Aorta (tissue), 5 donors: ENCODE results near the gene SYNGR3. TPM values are rescaled to one million over a fixed set of nuclear protein-coding genes. Genes with fewer than 3 reads are reported as not detected.

ENCODE experiments used
- ATAC-seq: fragments of 200-7000 bp; cut with Tn5 transposase; one replicate; pipeline ENCODE4 v1.9.1; 2022; ENCODE audit warnings: moderate library complexity; ENCODE audit not compliant: low FRiP score
- DNase-seq, 2 donors: peaks; one replicate each; pipeline ENCODE4 v3.0.0-alpha.2; 2020
- H3K27ac ChIP-seq, 2 donors: one replicate each; pipeline ENCODE4 v1.5.1; 2013; ENCODE audit warnings: low read length in 2 of 2, mild to moderate bottlenecking in 2 of 2, moderate library complexity in 2 of 2, control low read depth in 1 of 2, inconsistent platforms in 1 of 2, low read depth in 1 of 2
- H3K27me3 ChIP-seq, 2 donors: one replicate each; pipeline ENCODE4 v1.6.1; 2013; ENCODE audit warnings: control low read depth in 1 of 2, low read length in 1 of 2, mild to moderate bottlenecking in 1 of 2, moderate library complexity in 1 of 2; ENCODE audit not compliant: insufficient read depth in 2 of 2, control insufficient read depth in 1 of 2
- H3K36me3 ChIP-seq, 2 donors: one replicate each; pipeline ENCODE4 v1.6.1; 2013; ENCODE audit warnings: control low read depth in 1 of 2, low read length in 1 of 2, mild to moderate bottlenecking in 1 of 2; ENCODE audit not compliant: insufficient read depth in 2 of 2, control insufficient read depth in 1 of 2
- H3K4me1 ChIP-seq, 2 donors: one replicate each; pipeline ENCODE4 v1.6.1; 2013; ENCODE audit warnings: low read length in 2 of 2, control low read depth in 1 of 2, mild to moderate bottlenecking in 1 of 2, moderate library complexity in 1 of 2; ENCODE audit not compliant: insufficient read depth in 2 of 2, control insufficient read depth in 1 of 2
- H3K4me3 ChIP-seq, 2 donors: one replicate each; pipeline ENCODE4 v1.5.1; 2013; ENCODE audit warnings: low read length in 2 of 2, control low read depth in 1 of 2, mild to moderate bottlenecking in 1 of 2
- H3K9me3 ChIP-seq: one replicate; pipeline ENCODE4 v1.6.1; 2013; ENCODE audit warnings: mild to moderate bottlenecking, low read length; ENCODE audit not compliant: control insufficient read depth
- WGBS, 2 donors: extraction: QIAGEN DNeasy Blood & Tissue Kit; methylation state at CpG; one replicate each; pipeline ENCODE4 v1.1.7; 2013; 5-methylcytosine and 5-hydroxymethylcytosine counted together
- intact Hi-C, 2 donors: fragments of 100-400 bp; cut with DNase I; formaldehyde crosslinking; loops; one replicate each; pipeline versions ENCODE4 v1.14.2 to v1.15.0; 2022
- polyA plus RNA-seq, 2 donors: library from polyadenylated mRNA; stranded (reverse); fragments of 200-250 nt; gene quantifications; one replicate each; pipeline ENCODE4 v1.2.3, GENCODE V29; 2013
- total RNA-seq, 2 donors: library from RNA; stranded (reverse); fragmentation: NEBNext Ultra II Directional; extraction: Animal tissue kit (Norgen Biotek cat#: 25700); gene quantifications; one replicate each; pipeline ENCODE4 v1.2.1, GENCODE V29; 2021
- donor health status: healthy with polysubstance abuse.
- donor health status: Bipolar disorder and iron deficiency.
- donor health status: DM: no; HTN: no; CAD: no.
- donor health status: DM: no; HTN: no; CAD: no.
- donor health status: DM: yes; HTN: yes; CAD: no.

SYNGR3 gene
- total and polyA plus RNA-seq, 4 donors = 0.26 to 0.57 (median 0.36) TPM; not detected in 1

DNA sequence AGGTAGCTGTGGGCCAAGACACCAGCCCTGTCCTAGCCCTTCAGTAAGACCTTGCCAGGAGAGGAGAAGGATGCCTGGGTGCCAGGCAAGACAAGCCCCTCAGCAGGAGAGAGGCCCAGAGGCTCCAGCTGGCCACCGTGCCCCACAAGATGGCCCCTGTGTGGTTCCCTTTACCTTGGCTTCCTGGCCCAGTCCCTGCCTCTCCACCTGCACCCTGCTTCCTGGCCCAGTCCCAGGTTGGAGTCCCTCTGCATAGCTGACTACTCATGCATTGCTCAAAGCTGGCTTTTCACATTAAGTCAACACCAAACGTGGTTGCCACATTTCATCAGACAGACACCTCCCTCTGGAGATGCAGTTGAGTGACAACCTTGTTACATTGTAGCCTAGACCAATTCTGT is 4.0 kb downstream of the SYNGR3 start:
- H3K36me3 ChIP-seq = peaks cover 0 to 2% of the 10 kb centered on the region in 2 donors
- intact Hi-C loops = no loop called here
- H3K4me3 ChIP-seq = no peak overlapping the region
- no peaks in the 10 kb centered on the region for H3K4me1 ChIP-seq
- no peaks in the 10 kb centered on the region for H3K9me3 ChIP-seq
- no peaks in the 10 kb centered on the region for H3K27me3 ChIP-seq
- DNase-seq = no peak
- 51 to 52% methylated on average over 2 of the region's 2 CpGs for WGBS, 2 donors
- no peak overlapping the region for H3K27ac ChIP-seq
- ATAC-seq = no peak

DNA sequence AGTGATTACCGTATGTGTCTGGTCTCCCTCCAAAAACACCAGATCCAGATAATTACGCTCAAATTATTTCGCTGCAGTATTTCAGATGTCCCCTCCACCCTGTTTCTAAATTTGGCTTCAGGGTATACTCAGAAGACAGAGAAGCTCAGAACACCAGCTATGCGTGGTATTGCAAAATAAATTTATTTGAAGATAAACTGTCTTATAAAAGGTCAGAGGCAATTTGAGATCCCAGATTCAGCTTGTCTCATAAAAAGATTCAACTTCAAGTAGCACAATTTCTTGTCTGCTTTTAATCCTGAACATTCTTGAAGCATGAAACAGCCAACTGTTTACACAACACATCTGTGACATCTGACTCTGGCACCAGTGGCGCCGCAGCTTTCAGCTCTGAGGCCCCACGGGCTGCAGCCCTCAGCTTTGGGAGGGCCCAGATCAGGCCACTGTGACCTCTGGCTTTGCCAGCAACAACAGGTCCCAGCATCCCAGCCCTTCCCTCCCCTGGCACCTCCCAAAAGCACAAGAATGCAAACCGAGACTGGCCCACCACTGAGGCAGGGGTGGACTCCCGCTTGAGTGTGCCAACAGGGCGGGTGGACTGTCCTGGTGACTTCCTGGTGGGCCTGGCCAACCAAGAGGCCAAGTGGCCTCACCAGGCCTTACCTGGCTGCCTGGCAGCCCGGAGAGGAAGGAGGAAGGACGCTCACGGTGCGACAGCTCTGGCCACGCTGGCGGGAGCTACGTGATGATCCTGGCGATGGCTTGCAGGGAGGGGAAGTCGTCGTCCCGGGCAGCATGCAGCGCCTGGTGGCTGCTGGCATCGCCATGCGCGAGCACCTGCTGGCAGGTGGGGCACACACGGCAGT is 8.0 kb downstream of the SYNGR3 start:
- Histone ChIP-seq H3K4me3 (no peak overlapping the region), H3K9me3 (no peaks in the 10 kb centered on the region), H3K36me3 (peaks cover 0 to 17% of the 10 kb centered on the region in 2 donors), H3K4me1 (no peaks in the 10 kb centered on the region), H3K27me3 (no peaks in the 10 kb centered on the region), H3K27ac (no peak overlapping the region)
- 85 to 87% methylated on average over 23 to 26 of the region's 26 CpGs for WGBS, 2 donors
- no peak for DNase-seq
- no peak for ATAC-seq
- intact Hi-C loops = no loop called here

DNA sequence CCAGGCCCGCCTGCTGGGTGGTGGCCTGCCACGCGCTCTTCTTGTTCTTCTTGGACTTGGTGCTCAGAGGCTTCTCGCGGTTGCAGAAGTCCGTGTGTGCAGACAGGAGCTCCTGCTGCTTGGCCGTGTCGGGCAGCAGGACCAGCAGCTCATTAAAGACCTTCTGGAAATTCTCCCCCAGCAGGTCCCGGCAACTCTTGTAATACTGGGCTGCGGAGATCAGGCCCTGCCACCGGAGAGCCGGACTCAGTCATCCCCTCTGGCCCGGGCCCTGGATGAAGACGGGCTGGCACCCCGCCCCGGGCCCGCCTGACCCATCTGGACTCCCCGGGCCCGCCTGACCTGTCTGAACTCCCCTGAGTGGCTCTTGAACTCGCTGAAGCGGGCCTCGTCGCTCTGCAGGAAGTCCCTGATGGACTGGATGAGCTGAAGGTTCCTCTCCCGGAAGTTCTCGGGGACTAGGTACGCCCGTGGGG is 8.6 kb downstream of the SYNGR3 start:
- Histone ChIP-seq H3K4me3 (no peak overlapping the region), H3K27ac (no peak overlapping the region), H3K4me1 (no peaks in the 10 kb centered on the region), H3K9me3 (no peaks in the 10 kb centered on the region), H3K36me3 (peaks cover 0 to 17% of the 10 kb centered on the region in 2 donors), H3K27me3 (no peaks in the 10 kb centered on the region)
- WGBS, 2 donors = 93 to 94% methylated on average over 26 to 27 of the region's 27 CpGs
- DNase-seq = no peak
- no peak for ATAC-seq
- intact Hi-C loops = no loop called here

DNA sequence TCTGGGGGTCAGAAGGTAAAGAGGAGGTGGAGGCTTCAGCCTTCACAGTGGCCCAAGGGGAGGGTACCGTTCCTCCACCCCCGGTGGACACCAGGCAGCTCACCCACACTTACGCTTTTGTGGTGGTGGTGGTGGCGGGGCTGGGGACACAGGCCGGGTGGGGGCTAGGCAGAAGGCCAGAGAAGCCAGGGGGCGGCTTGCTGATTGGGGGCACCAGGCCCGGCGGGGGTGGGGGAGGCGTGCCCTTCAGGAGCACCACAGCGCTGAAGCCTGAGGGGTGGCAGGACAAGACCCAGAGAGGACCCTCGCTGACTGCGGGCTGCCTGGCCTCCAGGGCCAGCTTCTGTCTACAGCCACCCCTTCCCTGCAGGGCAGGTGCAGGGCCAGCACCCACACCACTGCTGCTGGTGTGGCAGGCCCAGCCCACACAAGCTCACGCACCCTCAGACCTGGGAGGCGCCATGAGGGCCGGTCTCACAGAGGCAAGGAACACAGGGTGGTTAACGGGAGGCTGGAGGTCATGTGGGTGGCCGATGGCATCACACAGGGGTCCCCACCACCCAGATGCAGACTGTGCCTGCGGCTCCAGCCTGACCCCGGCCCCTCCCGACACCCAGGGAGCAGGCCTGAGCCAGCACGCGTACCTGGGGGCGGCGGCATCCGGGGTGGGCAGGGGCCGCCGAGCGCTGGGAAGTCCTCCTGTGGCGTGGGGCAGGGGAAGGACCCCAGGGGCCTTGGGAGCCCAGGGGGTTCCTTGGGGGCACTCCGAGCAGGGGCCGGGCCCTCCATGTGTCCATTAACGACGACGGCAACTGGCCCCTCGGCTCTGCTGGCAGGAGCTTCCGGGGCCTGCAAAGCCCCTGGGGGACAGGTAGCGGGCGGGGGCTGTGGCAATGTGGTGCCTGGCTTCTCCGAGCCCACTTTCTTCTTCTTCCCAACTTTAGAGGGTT is 9.4 kb downstream of the SYNGR3 start:
- H3K9me3 ChIP-seq = no peaks in the 10 kb centered on the region
- 92 to 93% methylated on average over 35 to 39 of the region's 39 CpGs for WGBS, 2 donors
- no peak for ATAC-seq
- intact Hi-C loops = no loop called here
- H3K27me3 ChIP-seq = no peaks in the 10 kb centered on the region
- H3K36me3 ChIP-seq = peaks cover 0 to 17% of the 10 kb centered on the region in 2 donors
- no peak overlapping the region for H3K27ac ChIP-seq
- no peaks in the 10 kb centered on the region for H3K4me1 ChIP-seq
- DNase-seq = no peak
- H3K4me3 ChIP-seq = no peak overlapping the region

DNA sequence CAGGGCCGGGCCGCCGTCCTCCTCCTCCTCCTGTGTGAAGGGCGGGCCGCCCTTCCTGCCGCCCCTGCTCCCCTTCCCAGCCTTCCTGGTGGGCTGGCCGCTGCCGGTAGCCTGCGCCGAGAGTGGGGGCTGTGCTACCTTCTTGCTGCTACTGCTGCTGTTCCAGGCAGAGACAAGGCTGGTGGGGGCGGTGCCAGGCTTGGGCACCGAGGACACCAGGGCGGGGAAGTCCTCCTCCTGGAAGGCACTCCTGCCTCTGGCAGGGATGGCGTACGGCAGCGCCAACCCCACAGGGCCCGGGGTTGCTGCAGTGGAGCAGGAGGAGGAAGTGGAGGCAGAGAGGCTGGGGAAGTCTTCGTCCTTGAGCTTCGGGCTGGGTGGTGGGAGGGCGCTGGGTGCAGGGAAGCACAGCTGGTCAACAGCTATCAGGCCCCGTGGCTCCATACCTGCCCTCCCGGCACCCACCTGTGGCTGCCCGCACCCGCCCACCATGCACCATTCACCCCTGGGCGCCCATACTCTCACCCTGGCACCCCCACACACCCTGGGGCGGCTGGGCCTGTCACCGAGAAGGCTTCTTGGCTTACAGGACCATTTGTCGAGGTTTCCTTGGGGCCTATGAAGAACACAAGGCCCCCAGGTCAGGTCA is 10.2 kb downstream of the SYNGR3 start:
- DNase-seq (no peak), ATAC-seq (no peak)
- intact Hi-C loops = no loop called here
- Histone ChIP-seq H3K36me3 (peaks cover 0 to 17% of the 10 kb centered on the region in 2 donors), H3K27ac (no peak overlapping the region), H3K27me3 (no peaks in the 10 kb centered on the region), H3K9me3 (no peaks in the 10 kb centered on the region), H3K4me3 (no peak overlapping the region), H3K4me1 (no peaks in the 10 kb centered on the region)
- WGBS, 2 donors = 88 to 90% methylated on average over 27 to 28 of the region's 28 CpGs

DNA sequence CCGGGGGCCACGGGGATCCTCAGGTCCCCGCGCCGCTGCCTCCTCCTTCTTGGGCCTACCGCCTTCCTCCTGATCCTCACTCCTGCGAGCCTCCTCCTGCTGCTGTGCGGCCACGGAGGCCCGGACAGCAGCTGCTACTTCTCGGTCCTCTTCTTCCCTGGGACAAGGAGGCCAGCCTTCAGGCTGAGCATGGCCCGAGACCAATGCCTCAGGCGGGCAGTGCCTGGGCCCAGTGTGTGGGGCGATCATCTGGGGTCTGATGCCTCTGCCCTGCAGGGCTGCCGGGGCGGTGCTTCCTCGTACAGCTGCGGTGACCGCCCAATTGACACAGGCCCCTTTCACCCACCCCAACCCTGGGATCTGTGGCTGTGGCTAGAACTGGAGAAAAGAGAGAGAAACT is 11.3 kb downstream of the SYNGR3 start:
- WGBS, 2 donors = 93 to 94% methylated on average over 19 of the region's 19 CpGs
- no peak for DNase-seq
- H3K4me3 ChIP-seq = no peak overlapping the region
- no peak overlapping the region for H3K27ac ChIP-seq
- no peaks in the 10 kb centered on the region for H3K9me3 ChIP-seq
- intact Hi-C loops = no loop called here
- ATAC-seq = no peak
- H3K36me3 ChIP-seq = peaks cover 0 to 17% of the 10 kb centered on the region in 2 donors
- H3K27me3 ChIP-seq = no peaks in the 10 kb centered on the region
- no peaks in the 10 kb centered on the region for H3K4me1 ChIP-seq

DNA sequence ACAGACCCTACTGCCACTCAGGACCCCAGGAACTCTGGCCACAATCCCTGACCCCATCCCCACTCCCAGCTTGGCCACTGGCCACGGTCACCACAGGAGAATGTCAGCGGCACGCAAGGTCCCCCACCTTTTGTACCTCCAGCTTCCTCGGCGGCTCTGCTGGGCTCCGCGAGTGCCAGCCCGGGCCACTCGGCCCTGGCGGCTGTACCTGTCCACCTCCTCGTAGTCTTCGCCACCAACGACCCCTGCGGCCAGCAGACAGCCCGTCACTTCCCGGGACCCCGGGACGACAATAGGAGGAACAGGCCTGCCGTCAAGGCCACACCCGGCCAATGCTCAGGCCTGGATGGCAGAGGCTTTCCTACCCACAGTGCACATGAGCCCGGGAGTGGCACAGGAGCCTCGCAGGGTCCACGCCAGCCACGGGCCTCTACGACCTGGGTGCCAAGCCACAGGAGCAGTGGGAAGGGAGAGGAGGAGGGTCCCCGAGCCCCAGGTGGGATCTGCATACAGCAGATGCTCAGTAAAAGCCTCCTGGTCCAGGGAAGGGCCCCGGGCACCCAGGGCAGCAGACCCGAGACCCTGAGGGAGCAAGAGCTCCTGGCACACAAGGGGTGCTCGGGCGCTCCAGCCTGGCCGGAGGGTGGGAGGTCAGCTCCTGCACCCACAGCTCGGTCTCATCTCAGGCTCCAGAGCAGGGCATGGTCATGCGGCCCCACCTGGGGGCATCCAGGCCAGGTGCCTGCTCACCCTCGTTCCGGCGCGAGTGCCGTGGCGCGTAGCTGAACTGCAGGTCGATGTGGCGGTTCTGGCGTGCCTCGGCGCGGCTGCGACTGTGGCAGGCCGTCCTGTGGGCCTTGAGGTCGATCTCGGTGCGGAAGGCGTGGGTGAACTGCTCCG is 11.9 kb downstream of the SYNGR3 start:
- DNase-seq (no peak), ATAC-seq (no peak)
- Histone ChIP-seq H3K4me1 (no peaks in the 10 kb centered on the region), H3K4me3 (no peak overlapping the region), H3K9me3 (no peaks in the 10 kb centered on the region), H3K27ac (no peak overlapping the region), H3K36me3 (peaks cover 0 to 17% of the 10 kb centered on the region in 2 donors), H3K27me3 (no peaks in the 10 kb centered on the region)
- intact Hi-C loops = no loop called here
- 94 to 95% methylated on average over 52 to 53 of the region's 53 CpGs for WGBS, 2 donors
